Heart left ventricle (tissue), 13 donors: Measurements from ENCODE around the gene ARMC10.

ENCODE experiments used
- CTCF ChIP-seq, 12 donors: fragments of 200-600 bp; sonication (generic) in 4 of 12; IDR thresholded peaks; one replicate each; pipeline versions ENCODE4 v1.5.0 to v1.8.0; 2018 to 2022; ENCODE audit warnings: antibody characterized with exemption in 12 of 12, mild to moderate bottlenecking in 5 of 12
- POLR2A ChIP-seq, 2 donors: fragments of 450-650 bp; IDR thresholded peaks; one replicate each; pipeline ENCODE4 v1.6.1; 2017; ENCODE audit warnings: antibody characterized with exemption in 2 of 2, mild to moderate bottlenecking in 2 of 2, moderate library complexity in 2 of 2
- donor health status: ischemic (EF 13 %, LVEDD 7.1; RV severe dilation, severe dysfunction).
- donor health status: DM: no; HTN: yes; CAD: no.
- donor health status: DM: no; HTN: no; CAD: no.
- donor health status: ischemic (EF 25% LVEDD 6.9; RV normal size, moderate dysfunction).
- donor health status: ischemic (EF 25% LVEDD 5.7; RV mildly dilated, moderate dysfunction).
- donor health status: ischemic (EF 35%, LVEDD 5.7; RV mildly dilated, moderate dysfunction).
- donor health status: nonischemic (EF 11% LVEDD 7.7; RV severe dilation, severe dysfunction).
- donor health status: DM: yes; HTN: yes; CAD: no.
- donor health status: PGD.
- donor health status: ischemic (EF 29% LVEDD 5.4; RV normal size, mild dysfunction).
- donor health status: nonischemic (EF 23%, LVEDD 6.1; RV moderate dilation, normal function).

- TF ChIP-seq CTCF (IDR thresholded peaks at IDR 0.05) = no peak
- TF ChIP-seq POLR2A (IDR thresholded peaks at IDR 0.05) = no peak
Observed at GRCh38 chr7:103080923-103081322, 6.0 kb downstream of the ARMC10 start.
